Islet of Langerhans (tissue), 1 donor: ENCODE data around the gene INSIG1.

Source experiments
- FAIRE-seq: peaks from one replicate; lab custom pipeline; 2011; peaks lifted over from hg19 to GRCh38; lab: Jason Lieb, UNC

Gene INSIG1

DNA sequence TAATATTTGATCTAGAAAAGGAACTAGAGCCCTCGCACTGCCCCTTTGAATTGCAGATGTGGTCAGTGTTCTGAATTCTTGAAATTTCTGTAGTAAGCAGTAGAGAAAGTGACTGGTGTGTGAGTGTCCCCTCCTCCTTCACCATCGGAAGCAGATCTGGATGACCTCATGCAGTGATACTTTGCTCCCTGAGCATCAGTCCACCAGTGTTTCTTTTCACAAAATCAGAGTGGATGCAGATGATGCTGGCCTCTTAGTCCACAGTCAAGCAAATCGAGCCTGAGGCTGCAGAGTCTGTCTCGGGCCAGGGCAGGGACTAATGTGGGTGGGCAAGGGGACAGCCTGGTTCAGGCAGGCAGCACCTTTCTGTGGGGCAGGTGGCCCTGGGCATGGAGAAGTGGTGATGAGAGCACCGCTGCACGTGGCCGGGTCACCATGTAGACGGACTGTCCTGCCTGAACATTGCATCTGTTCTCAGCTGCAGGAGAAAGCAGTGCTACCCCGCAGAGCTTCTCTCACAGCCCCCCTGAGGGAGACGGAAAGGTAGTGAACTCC, 5.4 kb downstream of the INSIG1 start:
- no peak for FAIRE-seq

DNA sequence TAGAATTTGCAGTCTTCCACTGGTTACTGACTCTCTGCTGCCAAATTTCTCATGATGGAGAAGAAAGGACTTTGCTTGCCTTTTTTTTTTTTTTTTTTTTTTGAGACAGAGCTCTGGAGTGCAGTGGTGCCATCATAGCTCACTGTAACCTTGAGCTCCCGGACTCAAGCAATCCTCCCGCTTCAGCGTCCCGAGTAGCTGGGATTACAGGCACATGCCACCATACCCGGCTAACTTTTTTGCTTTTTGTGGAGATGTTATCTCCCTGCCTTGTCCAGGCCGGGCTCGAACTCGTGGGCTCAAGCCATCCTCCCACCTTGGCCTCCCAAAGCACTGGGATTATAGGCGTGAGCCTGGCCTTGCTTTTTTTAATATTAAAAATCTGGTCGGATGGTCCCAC, 6.2 kb downstream of the INSIG1 start:
- no peak for FAIRE-seq

DNA sequence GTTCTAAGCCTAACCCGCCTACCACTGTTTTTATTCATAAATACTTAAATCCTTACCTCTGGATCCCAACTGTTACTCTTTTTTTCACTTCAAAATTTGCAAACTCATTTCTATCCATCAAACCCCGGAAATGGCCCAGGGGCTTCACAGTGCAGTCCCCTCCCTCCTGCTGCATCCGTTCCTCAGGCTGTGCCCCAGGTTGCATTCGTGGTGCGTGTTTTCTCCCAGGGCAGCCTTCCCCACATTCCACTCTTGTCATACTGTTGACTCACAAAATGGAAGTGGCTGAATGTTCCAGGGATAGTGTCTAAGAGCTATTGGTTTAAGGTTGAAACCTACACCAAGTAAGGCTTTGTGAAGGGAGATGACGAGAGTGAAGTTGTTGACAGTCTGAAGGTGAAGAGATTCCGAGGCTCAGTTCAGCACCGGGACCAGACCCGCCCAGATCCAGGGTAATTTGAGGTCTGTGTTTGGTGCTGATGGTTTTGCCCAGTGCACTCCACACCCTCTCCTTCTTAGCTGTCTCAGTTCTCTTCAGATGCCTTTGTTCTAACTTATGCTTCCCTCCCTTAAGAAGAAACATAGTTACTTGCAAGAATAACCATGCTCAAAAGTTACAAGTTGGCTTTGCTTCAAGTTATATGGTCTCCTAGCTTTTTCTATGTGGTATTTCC, 7.7 kb downstream of the INSIG1 start:
- no peak for FAIRE-seq

DNA sequence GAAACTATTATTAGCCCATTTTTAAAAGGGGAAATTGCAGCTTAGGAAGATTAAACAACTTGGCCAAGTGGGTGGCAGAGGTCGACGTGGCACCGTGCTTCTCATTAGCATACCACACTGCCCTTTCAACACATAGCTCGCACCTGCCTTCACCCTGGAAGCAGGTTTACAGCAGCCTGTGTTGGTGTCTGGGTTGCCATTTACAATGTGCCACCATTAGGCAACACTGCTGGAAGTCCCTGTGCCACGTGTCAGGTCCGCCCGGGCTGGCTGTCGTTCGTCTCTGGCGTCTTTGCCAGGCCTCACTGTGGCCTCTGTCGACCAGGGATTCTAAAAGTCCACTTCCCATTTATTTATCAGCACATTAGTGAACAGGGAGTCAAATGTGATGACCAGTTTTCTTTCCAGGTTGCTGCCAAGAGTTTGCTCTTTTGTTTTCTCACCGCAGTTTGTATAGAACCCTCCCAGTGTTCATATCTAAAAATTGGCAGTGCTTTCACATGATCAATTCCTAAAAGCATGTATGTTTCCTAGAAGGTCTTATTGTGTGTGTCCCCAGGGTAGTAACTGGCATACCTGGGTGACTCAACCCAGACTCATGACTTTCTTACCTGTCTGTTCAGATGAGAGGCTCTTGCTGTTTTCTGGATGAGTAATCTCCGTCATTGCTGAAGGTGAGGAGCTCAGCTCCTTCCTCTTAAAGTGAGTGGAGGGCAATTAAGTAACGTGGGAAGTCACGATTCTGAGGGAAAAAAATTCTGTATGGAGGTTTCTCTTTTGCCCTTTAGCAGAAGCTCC, 9.2 kb downstream of the INSIG1 start:
- no peak for FAIRE-seq

DNA sequence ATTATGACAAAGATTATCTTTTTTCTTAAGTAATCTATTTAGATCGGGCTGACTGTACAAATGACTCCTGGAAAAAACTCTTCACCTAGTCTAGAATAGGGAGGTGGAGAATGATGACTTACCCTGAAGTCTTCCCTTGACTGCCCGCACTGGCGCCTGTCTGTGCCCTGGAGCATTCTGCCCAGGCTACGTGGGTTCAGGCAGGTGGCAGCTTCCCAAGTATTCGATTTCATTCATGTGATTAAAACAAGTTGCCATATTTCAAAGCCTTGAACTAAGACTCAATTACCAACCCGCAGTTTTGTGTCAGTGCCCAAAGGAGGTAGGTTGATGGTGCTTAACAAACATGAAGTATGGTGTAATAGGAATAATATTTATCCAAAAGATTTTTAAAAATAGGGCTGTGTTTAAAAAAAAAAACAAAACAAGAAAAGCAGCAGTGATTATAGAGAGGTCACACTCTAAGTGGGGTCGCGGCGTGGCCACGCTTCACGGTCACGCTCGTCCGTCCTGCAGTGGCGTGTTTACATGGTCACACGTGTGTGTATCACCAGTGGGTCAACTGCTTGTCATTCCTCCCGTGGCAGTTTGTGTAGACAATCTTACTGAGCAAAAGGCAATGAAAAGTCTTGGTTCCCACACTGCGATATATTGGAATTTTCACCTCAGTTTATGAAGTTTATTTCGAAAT, 10.8 kb downstream of the INSIG1 start:
- FAIRE-seq = no peak

DNA sequence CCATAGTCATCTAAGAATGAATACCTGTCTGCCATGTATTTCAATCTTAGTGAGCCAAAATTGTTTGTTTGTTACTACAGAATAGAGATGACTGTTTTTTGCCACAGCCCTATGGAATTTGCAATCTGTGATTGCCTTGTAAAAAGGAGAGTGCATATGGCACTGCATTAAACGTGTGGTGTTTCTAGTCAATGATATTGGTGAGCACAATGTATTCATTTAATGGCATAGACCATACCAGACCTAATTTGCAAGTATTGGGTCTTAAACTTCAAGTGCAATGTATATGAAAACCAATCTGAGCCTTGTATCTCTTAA, 11.3 kb downstream of the INSIG1 start:
- no peak for FAIRE-seq

DNA sequence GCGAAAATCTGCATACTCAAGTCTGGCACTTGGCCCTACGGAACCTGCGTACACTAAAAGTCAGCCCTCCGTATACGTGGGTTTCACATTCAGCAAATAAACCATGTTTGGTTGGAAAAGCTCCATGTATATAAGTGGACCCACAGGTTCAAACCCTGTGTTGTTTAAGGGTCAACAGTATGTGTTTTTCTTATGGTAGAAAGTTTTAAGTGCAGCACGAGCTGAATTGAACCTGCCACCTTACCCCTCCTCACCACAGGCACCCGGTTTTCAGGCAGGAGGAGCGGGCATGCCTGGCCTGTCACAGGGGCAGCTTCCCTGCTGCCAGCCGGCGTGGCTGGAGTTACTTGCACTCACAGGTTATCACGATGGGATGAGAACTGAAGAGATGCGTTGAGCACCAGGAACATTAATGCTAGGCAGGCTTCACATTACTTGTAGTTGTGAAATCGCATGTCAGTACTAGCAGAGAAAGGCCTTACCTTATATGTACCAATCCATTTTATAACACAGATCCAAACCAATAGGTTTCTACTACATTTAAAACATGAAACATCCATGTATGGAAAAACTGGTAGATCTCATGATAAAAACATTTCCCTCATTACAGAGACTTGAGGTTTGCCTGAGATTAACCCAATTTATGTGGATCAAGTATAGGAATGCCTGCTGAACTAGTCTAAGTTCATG, 12.9 kb downstream of the INSIG1 start:
- no peak for FAIRE-seq

DNA sequence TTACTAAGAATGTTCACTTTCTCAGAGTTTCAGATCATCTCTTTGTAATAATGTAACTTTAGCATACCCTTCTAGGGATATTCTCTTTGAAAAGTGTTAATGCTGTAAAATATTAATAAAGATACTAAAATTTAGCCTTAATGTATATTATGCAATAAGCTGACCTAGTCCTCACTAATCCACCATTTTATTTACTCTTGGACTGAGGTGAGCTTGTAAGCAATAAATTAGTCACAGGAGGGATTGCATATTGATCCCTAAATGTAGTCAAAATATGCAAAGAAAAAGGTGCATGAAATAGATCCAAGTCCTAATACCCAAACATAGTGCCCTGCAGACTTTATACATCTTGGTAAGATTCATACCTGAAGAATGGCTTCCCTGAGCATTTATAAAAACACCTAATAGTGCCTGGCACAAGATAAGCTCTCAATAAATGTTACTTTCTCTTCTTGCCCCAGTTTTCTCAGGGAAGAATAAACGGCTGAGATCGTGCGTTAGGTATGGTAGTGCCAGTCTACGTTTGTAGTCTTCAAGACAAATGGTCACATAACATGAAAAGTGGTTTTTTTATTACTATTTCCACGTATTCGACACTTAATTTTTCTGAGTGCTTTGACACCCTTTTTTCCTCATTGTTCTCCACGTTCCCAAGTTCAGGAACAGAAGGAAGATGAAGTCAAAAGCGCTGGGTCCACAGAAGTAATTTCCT, 14.3 kb downstream of the INSIG1 start:
- FAIRE-seq = no peak

DNA sequence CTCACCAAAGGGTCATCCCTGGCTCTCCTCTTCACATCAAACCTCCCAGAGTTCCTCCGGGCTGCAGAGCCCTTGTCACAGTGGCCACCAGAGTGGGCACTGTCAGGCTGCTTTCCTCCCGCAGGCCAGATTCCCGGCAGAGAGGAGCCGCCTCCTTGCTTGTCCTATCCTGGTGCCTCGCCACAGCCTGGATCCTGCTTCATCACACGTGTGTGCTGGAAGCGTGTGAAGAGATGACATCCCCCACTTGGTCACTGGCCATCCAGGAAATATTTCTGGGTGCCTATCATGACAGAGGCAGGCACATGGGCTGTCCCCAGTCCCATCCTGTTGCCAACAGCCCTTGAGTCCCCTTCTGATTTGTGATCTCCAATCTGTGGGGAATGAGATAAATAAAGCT, 15.0 kb downstream of the INSIG1 start:
- no peak for FAIRE-seq

DNA sequence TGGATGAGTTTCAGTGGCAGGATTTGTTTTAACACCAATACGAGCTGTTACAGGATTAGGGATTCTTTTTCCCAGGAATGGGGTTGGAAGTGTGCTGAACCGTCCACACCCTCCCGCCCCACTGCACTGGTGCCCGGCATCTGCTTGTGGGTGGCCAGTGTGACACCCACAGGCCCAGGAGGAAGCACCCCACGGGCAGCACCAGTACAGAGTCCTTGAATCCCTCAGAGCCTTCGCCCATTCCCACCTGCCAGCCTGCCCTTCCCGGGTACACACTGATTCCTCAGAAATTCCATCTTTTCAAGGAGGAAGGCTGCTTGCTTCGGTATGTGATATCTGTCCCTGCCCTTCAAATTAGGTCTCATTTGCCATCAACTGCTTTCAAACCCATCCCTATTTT, 15.4 kb downstream of the INSIG1 start:
- no peak for FAIRE-seq

DNA sequence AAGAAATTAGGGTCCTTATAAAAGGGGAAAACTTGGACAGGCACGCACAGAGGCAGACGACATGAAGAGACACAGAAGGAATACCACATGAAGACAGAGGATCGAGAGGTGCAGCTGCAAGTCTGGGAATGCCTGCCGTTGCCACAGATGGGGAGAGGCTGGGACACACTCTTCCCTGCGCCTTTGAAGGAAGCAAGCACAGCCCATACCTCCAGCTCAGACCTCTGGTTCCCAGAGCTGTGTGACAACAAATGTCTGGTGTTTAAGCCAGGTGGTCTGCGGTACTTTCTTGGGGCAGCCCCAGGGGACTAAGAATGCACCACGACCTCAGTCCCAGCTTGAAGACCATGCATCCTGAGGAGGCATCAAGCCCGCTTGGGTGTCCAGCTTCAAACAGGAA, 18.3 kb downstream of the INSIG1 start:
- no peak for FAIRE-seq

DNA sequence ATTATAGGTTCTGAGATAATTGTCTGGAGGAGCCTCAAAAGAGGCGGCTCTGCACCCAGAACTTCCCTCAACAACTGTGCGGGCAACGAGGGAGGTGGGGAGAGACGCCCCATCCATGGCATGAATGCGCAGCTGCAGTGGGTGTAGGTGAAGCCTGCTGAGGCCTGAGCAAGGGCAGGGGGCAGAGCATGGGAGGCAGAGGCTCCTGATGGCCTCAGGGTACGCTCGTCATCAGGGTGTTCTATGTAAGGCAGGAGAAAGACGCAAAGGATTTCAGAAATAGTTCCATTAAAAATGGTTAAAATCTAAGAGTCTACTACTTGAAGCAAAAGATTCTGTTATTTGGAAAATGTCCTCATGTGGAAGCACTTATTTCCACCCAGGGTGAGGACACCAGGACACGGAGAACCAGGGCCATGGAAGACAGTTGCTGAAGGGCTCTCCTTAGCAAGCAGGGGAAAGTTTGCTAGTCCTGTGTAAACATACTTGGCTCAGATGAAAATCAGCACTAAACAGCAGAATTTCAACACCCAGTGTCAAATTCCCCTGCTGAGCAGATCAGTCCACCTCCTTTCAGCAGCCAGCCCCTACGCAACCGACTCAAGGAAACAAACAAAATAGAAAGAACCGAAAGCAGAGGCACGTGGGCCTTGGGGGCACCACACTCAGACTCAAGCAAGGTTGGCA, 18.9 kb downstream of the INSIG1 start:
- no peak for FAIRE-seq

DNA sequence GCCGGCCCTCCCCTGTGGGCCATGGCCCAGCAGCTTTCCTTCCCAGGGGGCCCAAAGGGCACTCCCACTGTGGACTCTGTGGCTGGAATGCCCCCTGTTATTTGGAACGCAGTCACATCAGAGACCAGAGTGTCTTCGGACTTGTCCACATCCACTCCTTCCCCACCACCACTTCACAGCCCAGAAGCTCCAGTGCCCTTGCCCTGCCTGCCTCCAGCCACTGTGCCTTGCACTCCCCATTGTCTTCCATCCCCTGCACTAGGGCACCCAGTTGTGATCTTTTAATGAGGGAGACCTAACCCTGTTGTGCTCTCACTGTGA, 19.4 kb downstream of the INSIG1 start:
- no peak for FAIRE-seq

DNA sequence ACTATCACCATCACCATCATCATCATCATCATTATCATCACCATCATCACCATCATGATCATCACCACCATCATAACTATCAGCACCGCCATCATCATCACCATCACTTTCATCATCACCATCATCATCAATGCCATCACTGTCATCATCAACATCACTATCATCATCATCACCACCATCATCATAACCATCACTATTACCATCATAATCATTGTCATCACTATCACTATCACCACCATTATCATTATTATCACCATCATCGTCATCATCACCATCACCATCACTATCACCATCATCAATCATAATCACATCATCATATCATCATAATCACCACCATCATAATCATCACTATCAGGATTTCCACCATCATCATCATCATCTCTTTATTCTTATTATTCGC, 20.6 kb downstream of the INSIG1 start:
- no peak for FAIRE-seq

DNA sequence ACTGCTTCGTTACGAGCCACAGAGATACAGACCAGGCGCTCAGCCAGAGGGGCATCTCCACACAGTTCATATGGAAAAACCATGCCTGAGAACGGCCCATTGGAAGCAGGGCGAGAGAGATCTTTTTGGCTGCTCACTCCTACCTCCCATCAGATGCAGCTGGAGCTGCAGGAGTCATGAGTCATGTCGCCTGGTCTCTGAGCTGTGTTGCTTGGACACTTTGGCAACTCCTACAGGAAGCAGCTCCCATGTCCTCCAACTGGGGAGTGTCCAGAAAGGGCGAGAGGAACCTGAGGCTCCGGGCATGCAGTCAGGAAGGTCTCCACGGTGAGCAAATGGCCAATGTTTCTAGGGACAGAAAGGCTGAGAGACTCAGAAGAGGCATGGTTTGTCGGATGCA, 24.9 kb downstream of the INSIG1 start:
- FAIRE-seq = no peak

DNA sequence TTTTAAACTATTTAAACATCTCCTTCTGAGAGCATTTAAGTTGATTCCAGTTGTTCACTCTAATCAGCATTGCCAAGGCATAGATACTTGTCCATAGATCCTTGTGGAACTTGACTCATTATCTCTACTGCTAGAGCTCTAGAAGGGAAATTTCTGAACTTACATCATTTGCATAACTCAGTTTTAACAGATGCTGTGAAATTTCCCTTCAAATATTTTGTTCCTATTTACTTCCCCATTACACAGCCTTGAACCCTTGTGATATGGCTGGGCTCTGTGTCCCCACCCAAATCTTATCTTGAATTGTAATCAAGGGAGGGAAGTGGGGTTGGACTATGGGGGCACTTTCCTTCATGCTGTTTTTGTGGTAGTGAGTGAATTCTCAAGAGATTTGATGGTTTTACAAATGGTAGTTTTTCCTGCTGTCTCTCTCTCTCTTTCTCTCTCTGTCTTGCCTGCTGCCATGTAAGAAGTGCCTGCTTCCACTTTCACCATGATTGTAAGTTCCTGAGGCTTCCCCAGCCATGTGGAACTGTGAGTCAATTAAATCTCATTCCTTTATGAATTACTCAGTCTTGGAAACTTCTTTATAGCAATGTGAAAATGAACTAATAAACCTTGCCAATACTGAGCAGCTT, 25.4 kb downstream of the INSIG1 start:
- FAIRE-seq = no peak

DNA sequence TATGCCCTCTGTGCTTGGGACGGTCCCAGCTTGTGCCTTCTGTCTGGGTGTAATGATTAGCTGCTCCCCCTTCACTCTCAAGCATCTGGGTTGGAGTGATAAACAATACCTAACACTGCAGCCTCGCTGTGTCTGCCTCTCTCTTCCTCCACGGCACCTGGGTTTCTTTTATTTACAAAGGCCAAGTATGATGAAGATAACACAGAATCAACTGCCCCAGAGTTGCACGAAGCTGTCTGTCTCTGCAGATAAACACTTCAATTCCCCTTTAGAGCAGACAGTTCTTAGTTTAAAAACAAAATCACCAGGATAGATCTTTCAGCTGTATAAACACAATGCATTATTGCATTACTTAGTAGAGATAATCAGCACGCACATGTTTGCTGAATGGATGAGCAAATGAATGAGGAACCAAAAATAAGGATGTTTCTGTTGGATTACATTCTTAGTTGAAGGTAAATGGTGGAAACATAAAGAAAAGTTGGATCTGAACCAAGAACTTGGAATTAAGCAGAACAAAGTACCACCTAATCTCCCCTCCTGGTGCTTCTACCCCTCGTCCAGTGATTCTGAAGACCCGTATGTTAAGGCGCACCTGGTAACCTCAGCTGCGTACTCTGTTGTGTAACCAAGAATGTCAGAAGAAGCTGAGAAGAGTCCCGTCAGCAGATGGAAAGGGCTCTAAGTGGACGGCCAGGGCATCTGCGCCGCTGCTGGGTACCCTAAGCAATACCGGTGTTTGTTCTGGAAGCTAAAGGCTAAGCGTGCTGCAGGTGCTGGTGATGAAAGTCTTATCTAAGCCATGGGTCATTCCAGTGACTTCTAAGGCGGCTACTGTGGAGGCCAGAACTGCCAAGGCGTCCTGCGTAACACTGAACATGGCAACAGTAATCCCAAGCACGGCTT, 26.6 kb downstream of the INSIG1 start:
- FAIRE-seq = no peak

DNA sequence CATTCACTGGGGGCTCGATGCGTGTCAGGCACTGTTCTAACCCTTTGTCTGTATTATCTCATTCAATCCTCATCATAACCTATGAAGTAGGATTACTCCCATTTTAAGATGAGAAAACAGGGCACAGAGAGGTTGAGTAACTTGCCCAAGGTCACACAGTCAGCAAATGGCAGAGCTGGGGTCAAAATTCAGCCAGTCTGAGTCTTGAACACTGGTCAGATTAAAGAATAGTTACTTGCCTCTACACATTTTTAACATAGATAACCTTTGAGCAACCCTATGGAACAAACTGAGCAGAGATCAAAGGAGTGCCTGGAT, 27.2 kb downstream of the INSIG1 start:
- FAIRE-seq = no peak

DNA sequence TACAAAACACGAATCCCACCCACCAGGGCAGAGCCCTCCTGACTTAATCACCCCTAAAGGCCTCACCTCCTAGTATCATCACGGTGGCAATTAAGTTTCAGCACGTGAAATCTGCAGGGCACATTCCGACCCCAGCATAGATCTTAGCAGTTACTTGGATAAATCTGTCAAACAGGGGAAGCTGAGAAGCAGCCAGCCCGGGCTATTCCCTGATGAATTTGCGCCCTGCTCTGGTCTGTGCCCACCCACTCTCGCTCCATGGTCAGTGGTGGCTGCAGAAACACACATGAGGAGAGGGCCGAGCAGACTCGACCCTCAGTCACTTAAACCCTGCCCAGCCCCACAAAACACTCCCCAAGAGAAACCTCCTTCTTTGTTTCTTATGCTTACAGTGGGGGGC, 28.7 kb downstream of the INSIG1 start:
- no peak for FAIRE-seq

DNA sequence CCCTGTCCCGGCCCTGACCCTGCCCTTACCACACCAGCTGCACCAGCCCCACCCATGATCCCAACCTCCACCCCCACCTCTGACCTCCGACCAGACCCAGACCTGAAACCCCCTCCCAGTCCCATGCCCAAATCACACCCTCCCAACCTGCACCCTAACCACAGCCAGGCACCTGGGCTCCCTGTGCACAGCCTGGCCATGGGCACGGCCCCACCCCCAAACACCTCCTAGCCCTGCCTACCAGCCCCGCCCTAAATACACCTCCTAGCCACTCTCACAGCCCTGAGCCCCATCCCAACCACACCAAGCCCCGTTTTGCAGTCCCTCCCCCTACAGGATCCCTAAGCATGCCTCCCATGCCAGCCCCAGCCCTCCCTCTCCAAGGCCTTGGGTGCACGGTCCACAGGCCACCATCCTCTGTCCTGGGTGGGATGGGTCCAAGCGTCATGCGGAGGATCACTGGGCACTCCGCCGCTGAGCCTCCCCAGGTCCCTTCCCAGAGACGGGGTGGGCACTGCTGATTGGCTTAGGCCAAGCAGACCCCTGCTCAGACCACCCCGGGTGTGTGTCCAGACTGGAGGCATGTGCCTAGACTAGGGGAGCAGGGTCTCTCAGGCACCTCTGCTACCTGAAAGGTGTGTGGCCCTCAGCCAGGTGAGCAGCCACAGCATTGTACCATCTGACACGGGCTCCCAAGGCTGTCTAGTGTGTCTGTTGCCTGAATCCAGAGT, 30.1 kb downstream of the INSIG1 start:
- FAIRE-seq = no peak
